ENCODE results near the gene BBS9. TPM values are rescaled to one million over a fixed set of nuclear protein-coding genes. Genes with fewer than 3 reads are reported as not detected.
A peak's percentile ranks its signal among the peaks of the same experiment; 100 is the strongest.

The BBS9 gene
- total RNA-seq, 1 experiment from 2014 or later = 4.2 TPM

DNA sequence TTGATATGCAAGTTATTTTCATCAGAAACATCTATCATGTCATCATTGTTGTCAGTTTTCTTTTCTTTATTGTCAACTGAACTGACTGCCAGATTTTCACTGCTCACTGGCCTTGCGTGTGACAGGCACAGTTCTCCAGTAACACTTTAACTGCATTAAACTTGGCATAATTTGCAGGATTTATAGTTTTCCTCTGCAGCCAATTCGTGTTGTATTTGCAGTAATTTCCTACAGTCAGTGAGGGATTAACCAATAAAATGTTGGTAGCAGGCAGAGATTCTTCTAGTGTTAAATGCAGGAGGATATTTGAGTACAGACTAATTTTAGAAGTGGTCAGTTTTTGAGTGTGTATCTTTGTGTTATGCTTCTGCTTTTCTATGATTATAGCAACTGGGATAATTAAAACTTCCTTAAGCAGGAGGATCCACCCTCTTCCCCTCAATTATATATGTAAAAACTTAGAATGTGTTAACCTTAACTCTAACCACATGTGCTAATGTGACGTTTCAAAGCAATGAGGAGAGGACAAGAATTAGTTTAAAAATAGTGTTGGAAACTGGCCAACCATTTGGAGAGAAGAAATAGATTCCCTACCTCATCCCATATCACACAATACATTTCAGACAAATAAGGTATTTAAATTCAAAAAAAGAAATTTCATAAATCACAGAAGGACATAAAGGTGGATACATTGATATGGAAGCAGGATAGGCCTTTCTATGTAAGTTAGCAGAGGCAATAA is 410.5 kb downstream of the BBS9 start:
- DNase-seq (ENCODE audit: low read depth) = no peak

- DNase-seq (ENCODE audit: low read depth) = no peak
Observed at GRCh38 chr7:33547880-33548279, 418.5 kb downstream of the BBS9 start.

DNA sequence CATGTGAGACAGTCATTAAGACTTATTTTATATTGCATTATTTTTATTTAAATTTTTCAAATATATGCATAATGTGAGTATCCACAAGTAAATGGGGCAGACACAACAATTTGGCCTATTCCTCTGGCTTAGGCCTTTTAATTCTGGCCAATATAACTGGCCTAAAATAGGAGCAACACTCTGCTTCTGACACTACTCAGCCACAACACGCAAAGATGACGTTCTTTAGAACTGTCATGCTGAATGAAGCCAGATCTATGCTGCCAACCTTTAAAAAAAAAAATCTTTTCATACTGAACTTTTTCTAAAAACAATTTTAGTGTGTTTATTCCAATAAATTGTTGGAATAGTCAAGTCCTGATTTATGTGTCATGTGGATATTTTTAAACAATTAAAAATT is 421.0 kb downstream of the BBS9 start:
- no peak for DNase-seq (ENCODE audit: low read depth)

DNA sequence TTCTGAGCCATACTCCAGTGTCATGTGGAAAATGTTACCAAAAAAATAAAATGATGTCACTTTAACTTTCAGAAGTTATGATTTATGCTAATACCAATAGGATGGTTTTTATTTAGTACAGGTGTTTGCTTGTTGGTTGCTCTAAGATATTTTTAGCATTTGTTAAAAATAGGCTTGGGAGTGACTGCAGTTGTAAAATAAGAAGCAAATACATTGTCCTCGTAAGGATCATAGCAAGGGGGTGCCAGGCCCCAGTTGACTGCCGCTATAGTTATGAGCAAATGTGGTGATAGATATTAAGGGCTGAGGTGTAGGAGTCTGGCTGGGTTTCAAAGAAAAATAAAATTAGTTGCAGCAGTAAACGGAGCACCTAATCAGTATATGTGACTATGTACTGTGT is 421.6 kb downstream of the BBS9 start:
- DNase-seq (ENCODE audit: low read depth) = no peak

DNA sequence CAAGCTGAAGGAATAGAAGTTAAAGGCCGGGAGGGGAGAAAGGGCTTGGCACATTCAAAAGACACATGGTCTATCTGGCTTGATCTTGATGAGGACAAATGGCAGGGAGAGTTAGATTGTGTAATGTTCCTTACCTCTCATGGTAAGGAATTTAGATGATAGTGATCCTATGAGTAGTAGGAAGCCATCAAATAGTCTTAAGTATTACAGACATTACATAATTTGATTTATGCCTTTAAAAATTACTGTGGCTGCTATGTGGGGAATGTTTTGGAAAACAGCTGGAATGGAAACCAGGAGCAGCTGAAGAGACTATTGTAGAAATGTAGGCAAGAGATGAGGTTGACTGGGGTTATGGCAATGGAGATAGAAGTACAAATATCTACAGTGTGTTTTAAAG is 424.7 kb downstream of the BBS9 start:
- no peak for DNase-seq (ENCODE audit: low read depth)

GRCh38 chr7:33554576-33554975 is 425.2 kb downstream of the BBS9 start:
- no peak for DNase-seq (ENCODE audit: low read depth)

GRCh38 chr7:33556472-33556871 is 427.1 kb downstream of the BBS9 start:
- DNase-seq (ENCODE audit: low read depth) = no peak

GRCh38 chr7:33558549-33559323 is 429.4 kb downstream of the BBS9 start:
- DNase-seq (ENCODE audit: low read depth) = no peak

- DNase-seq (ENCODE audit: low read depth) = no peak
Observed at GRCh38 chr7:33559324-33559710, 430.0 kb downstream of the BBS9 start.

GRCh38 chr7:33562996-33563395 is 433.6 kb downstream of the BBS9 start:
- no peak for DNase-seq (ENCODE audit: low read depth)

DNA sequence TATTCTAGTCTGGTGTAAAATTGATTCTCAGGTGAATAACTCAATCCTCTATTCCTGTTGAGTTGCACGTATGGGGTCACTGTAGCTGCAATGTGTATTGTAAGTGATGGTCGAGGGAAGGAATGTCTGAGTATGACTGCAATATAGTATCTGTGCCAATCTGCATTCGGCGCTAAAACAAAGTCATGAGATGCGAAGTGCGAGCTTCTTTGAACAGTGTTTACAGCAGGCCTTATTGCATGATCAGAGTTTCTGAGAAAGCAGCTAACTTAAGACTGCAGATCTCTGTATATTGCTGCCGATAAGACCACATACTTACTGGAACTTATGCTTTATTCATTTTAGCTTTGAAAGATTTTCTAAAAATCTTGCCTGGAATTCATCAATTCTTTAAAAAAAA is 434.3 kb downstream of the BBS9 start:
- no peak for DNase-seq (ENCODE audit: low read depth)

DNA sequence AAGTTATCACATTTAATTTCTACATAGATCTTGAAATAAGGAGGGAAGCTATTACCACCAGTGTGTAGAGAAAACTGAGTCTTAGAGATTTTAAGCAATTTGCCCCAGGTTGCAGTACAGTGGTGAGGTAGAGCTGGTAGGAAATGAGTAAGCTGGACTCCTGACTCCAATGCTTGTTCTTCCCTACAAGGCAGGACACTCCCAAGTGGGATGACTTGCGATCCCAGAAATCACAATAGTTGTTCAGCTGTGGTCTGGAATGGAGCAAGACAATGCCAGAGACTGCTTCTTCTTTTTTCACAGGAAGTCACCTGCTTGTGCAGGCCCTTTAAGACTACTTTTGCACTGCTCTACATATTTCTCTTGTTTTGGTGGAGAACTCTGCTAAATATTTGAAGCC is 448.8 kb downstream of the BBS9 start:
- DNase-seq (ENCODE audit: low read depth) = peak; percentile 74

DNA sequence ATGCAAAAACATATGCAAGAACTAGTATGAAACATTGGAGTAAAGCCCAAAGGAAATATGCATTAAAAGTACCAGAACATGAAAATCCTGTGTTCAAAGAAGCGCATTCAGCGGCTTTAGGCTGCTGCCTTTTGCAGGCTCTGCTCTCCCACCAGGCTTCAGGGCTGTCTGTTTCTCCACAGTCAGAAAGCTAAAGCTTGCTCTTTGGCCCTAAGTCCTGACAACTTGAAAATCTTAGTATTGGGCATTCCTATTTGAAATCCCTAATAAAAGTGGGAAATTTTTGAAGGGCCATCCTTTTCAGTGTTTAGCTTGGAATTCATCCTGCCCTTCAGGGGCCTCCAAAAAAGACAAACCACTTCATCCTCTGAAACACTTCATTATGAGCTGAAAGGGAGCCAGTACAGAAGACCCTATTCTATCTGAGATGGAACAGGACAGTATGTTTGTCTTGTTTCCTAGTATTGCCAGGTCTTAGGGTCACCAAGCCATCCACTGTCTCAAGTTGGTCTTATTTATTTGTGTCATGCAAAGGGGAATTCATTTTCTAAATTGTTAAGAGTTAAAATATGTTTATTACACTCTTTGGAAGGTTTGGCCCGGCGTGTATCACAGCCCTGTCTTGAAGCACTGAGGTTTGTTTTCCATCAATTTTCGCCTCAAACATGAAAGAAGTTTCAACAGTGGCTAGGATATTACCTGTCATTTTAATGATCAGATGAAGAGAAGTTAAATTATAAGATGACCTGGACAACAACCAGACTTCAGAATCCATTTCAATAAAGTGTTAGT is 449.7 kb downstream of the BBS9 start:
- no peak for DNase-seq (ENCODE audit: low read depth)

GRCh38 chr7:33579673-33579960 is 450.3 kb downstream of the BBS9 start:
- no peak for DNase-seq (ENCODE audit: low read depth)

DNA sequence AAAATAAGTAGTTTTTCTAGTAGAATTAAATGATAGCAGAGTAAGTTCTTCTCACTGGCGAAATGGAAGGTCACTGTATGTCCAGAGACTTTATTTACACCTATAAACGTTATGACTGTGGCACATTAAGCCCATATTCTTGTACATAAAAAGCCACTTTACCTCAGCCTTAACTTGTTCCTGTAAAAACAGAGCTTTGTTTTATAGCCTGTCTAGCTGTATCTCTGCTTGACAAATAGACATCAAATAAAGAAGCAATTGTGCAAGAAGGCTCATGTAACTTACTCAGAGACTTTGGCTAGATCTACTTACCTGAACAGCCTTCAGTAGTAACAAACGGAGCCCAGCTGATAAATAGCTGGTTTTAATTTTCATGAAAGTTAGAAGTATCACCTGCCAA is 451.9 kb downstream of the BBS9 start:
- DNase-seq (ENCODE audit: low read depth) = no peak

DNA sequence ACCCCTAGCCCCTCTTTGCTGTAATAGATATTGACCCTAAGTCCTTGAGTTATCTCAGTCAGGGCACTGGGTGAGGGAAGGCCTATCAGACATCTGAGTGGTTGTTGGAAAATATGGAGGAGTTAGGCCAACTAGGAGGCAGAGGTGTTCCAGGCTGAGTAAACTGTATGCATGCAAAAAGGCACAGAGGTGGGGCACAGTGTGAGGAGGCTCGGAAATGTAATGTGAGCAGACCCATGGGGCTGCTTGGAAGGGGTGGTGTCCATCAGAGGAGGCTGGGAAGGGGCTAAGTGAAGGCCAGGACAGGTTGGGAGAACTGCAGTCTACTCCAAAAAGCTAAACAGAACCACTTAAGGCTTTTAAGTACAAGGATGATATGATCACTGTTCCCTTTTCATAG is 452.7 kb downstream of the BBS9 start:
- DNase-seq (ENCODE audit: low read depth) = no peak

GRCh38 chr7:33582533-33582932 is 453.2 kb downstream of the BBS9 start:
- DNase-seq (ENCODE audit: low read depth) = no peak

DNA sequence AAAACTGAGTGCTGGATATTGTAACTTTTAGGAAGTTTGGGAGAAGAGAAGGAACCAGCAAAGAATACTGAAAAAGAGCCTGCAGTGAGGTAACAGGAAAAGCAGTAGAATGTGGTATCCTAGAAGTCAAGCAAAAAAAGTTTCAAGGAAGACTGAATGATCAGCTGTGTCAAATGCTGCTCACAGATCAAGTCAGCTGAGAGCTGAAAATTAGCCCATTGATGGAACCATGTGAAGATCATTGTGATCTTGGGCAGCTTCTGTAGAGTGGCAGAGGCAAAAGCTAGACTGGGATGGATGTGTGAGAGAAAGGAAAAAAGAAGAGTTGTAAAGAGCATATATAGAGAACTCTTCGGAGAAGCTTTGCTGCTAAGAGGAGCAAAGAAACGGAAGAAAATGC is 460.5 kb downstream of the BBS9 start:
- DNase-seq (ENCODE audit: low read depth) = no peak

DNA sequence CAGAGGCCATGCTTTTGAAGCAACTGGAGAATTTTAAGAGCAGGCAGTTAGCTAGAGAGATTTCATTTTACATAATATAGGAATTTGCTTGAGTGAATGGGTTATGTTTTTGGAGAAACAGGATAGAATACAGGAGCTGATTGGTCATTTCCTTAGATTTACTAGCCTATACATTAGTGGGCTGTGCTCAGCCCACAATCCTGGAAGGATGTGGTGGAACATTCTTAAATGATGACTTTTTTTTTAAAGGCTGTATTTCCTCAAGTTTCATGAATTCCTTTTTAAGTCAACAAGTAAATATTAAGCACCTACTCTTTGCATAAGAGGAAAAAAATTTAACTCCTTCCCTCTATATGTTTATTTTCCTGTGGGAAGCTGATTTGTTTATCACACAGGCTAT is 461.6 kb downstream of the BBS9 start:
- peak; percentile 77 for DNase-seq (ENCODE audit: low read depth)

GRCh38 chr7:33591490-33591889 is 462.1 kb downstream of the BBS9 start:
- DNase-seq (ENCODE audit: low read depth) = peak; percentile 8

DNA sequence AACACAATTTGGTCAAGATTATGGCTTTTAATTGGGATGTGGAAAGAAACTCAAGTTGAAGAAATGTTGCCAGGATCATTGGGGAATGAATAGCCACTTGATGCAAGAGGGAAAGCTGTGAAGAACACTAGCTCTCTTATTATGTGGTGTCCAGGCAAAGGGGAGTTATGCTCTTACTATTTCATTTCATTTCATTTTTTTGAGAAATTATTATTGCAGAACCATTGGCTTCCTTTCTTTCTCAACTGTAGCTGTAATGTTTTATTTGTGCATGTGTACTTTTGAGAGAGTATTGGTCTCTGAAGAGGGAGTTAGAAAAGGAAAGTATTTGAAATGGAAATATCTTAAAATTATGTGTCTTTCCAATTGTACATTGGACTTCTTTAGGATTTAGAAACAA is 463.4 kb downstream of the BBS9 start:
- no peak for DNase-seq (ENCODE audit: low read depth)

DNA sequence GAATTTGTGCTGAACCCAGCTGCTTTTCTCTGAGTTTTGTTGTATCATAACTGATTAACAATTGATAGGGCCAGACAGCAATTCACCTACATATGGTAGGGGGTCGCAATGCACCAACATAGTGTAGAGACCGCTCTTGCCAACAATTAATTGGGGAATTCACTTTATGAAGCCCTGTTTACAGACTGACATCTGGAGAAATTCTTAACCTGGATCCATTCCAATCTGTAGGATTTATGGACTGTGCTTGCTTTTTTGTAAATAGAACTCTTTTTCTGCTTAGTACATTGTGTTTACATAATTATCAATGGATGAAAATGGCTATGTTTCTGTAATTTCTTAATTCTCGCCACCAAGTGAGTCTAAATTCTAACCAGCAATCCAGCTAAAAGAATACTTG is 464.2 kb downstream of the BBS9 start:
- DNase-seq (ENCODE audit: low read depth) = no peak

DNA sequence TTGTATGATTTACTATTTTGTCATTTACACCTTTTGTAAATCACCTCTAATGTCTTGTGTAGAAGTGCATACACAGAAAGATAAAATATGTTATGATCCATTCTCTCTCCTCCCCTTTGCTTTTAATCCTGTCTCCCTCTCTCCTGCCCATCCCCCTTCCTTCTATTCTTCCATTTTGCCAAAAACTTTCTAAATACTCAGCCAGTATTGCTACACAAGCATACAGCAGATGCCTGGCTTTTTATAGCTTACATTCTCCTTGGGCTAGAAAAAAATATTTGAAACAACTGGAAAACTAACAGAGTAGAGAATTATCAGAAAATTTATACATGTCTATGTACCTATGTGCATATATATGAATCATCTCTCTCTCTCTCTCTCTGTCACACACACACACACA is 467.3 kb downstream of the BBS9 start:
- no peak for DNase-seq (ENCODE audit: low read depth)
